H1 (cell line): ENCODE data around the gene SRRM4.

Source experiments
- HDAC2 ChIP-seq, 2 experiments: fragments of 300-600 bp in 1 of 2; sonication (generic) in 1 of 2; IDR thresholded peaks; 2 replicates each; pipeline ENCODE4 v1.6.1; 2011 to 2012; ENCODE audit warnings: low read depth in 2 of 2, low read length in 2 of 2, mild to moderate bottlenecking in 2 of 2, moderate library complexity in 2 of 2, borderline replicate concordance in 1 of 2, inconsistent platforms in 1 of 2
- JUND ChIP-seq: IDR thresholded peaks from 2 replicates; pipeline ENCODE4 v1.6.1; 2011; ENCODE audit warnings: mild to moderate bottlenecking, improper control_type of control experiment, low read length
- MAX ChIP-seq: IDR thresholded peaks from 2 replicates; pipeline ENCODE4 v1.6.1; 2012; ENCODE audit warnings: inconsistent platforms
- POLR2A ChIP-seq, 2 experiments: IDR thresholded peaks; 1 replicate in 1 of 2; 2 replicates in 1 of 2; pipeline ENCODE4 v1.6.1; 2011; ENCODE audit warnings: low read depth in 2 of 2, low read length in 2 of 2, mild to moderate bottlenecking in 2 of 2; ENCODE audit errors: control extremely low read depth in 1 of 2
- SIN3A ChIP-seq, 2 experiments: IDR thresholded peaks in 1 of 2; conservative IDR thresholded peaks in 1 of 2; 2 replicates each; pipeline ENCODE4 v1.6.1; 2011 to 2012; ENCODE audit warnings: low read length in 2 of 2, improper control_type of control experiment in 1 of 2, low read depth in 1 of 2, mild to moderate bottlenecking in 1 of 2
- TF ChIP-seq, protein P1 (sequence below), 3 experiments: IDR thresholded peaks; 1 replicate in 2 of 3; 2 replicates in 1 of 3; pipeline versions ENCODE4 v1.5.1 to v1.6.1; 2011; ENCODE audit warnings: low read length in 3 of 3, mild to moderate bottlenecking in 3 of 3, inconsistent platforms in 2 of 3, low read depth in 1 of 3, moderate library complexity in 1 of 3; ENCODE audit not compliant: insufficient read depth in 1 of 3; ENCODE audit errors: control extremely low read depth in 1 of 3

- TF ChIP-seq, protein P1, sequence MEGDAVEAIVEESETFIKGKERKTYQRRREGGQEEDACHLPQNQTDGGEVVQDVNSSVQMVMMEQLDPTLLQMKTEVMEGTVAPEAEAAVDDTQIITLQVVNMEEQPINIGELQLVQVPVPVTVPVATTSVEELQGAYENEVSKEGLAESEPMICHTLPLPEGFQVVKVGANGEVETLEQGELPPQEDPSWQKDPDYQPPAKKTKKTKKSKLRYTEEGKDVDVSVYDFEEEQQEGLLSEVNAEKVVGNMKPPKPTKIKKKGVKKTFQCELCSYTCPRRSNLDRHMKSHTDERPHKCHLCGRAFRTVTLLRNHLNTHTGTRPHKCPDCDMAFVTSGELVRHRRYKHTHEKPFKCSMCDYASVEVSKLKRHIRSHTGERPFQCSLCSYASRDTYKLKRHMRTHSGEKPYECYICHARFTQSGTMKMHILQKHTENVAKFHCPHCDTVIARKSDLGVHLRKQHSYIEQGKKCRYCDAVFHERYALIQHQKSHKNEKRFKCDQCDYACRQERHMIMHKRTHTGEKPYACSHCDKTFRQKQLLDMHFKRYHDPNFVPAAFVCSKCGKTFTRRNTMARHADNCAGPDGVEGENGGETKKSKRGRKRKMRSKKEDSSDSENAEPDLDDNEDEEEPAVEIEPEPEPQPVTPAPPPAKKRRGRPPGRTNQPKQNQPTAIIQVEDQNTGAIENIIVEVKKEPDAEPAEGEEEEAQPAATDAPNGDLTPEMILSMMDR (IDR thresholded peaks at IDR 0.05; ENCODE audit: control extremely low read depth in 1 of 3, insufficient read depth in 1 of 3, low read depth in 1 of 3, low read length in 3 of 3): peak in 2 of 3 experiments; percentile 23 to 33; a peak in 3 of 4 replicates
- no peak for TF ChIP-seq SIN3A (conservative IDR thresholded peaks at IDR 0.05 in 1 of 2, IDR thresholded peaks at IDR 0.05 in 1 of 2; ENCODE audit: low read depth in 1 of 2, low read length in 2 of 2)
- TF ChIP-seq MAX: no peak
- no peak for TF ChIP-seq JUND
- TF ChIP-seq HDAC2 (IDR thresholded peaks at IDR 0.05; ENCODE audit: borderline replicate concordance in 1 of 2, low read depth in 2 of 2, low read length in 2 of 2): no peak
- no peak for TF ChIP-seq POLR2A (IDR thresholded peaks at IDR 0.05; ENCODE audit: control extremely low read depth in 1 of 2, low read depth in 2 of 2, low read length in 2 of 2)
Observed at GRCh38 chr12:118986050-118986449, 4.7 kb downstream of the SRRM4 start.
